Thyroid gland (tissue), 4 donors: ENCODE data around the gene FIGNL1.

Experiments
- CTCF ChIP-seq, 6 experiments: fragments of 200-600 bp in 3 of 6; fragments of 450-650 bp in 3 of 6; sonication (generic) in 3 of 6; IDR thresholded peaks; one replicate each; pipeline ENCODE4 v1.5.1; 2016 to 2019; ENCODE audit warnings: antibody characterized with exemption in 6 of 6, mild to moderate bottlenecking in 2 of 6, inconsistent platforms in 1 of 6, moderate library complexity in 1 of 6
- POLR2A ChIP-seq, 2 donors: fragments of 450-650 bp; IDR thresholded peaks; one replicate each; pipeline ENCODE4 v1.6.1; 2017; ENCODE audit warnings: antibody characterized with exemption in 2 of 2, mild to moderate bottlenecking in 2 of 2, moderate library complexity in 1 of 2

GRCh38 chr7:50495746-50496145 lies 45.6 kb upstream of the FIGNL1 start:
- TF ChIP-seq POLR2A (IDR thresholded peaks at IDR 0.05) = no peak
- TF ChIP-seq CTCF (IDR thresholded peaks at IDR 0.05) = no peak
